ENCODE measurements around the gene RHOH. TPM values are rescaled to one million over a fixed set of nuclear protein-coding genes. Genes with fewer than 3 reads are reported as not detected.
A peak's percentile ranks its signal among the peaks of the same experiment; 100 is the strongest.

The RHOH gene
- total RNA-seq, 1 donor from 2014 or later: not detected

GRCh38 chr4:40176602-40177001 is 20.2 kb upstream of the RHOH start:
- Mint-ChIP-seq H3K4me3 (ENCODE audit: unreplicated experiment) (no peak overlapping the region), H3K4me1 (ENCODE audit: low read depth, unreplicated experiment) (peaks cover 2% of the 10 kb centered on the region), H3K27ac (ENCODE audit: unreplicated experiment) (no peak overlapping the region), H3K27me3 (ENCODE audit: low read depth, unreplicated experiment) (no peaks in the 10 kb centered on the region), H3K9me3 (ENCODE audit: unreplicated experiment) (peaks cover 3% of the 10 kb centered on the region), H3K36me3 (ENCODE audit: low read depth, unreplicated experiment) (no peaks in the 10 kb centered on the region)
- no peak overlapping the region for H3K4me3 ChIP-seq (ENCODE audit: insufficient read depth, low read depth, low read length)
- H3K27ac ChIP-seq (ENCODE audit: low read depth, low read length): no peak overlapping the region
- H2AFZ ChIP-seq (ENCODE audit: low read depth, low read length): peak overlapping the region; percentile 16
- FAIRE-seq (no peak), DNase-seq (ENCODE audit: low read depth) (no peak)
- no peak overlapping the region for H3K9ac ChIP-seq (ENCODE audit: low read length)
- no peak for TF ChIP-seq CTCF (IDR thresholded peaks at IDR 0.05; ENCODE audit: insufficient read depth, low read depth, low read length)
- no peak for TF ChIP-seq EZH2 (IDR thresholded peaks at IDR 0.05; ENCODE audit: insufficient read depth, low read length)
- peak overlapping the region; percentile 53 for H3K4me2 ChIP-seq (ENCODE audit: low read length)
- no peaks in the 10 kb centered on the region for H3K36me3 ChIP-seq (ENCODE audit: insufficient read depth, low read length)
- H3K27me3 ChIP-seq (ENCODE audit: insufficient read depth, low read length): no peaks in the 10 kb centered on the region
- no peaks in the 10 kb centered on the region for H4K20me1 ChIP-seq (ENCODE audit: insufficient read depth, low read length)
- no peaks in the 10 kb centered on the region for H3K79me2 ChIP-seq (ENCODE audit: insufficient read depth, low read length)
- no peaks in the 10 kb centered on the region for H3K9me3 ChIP-seq (ENCODE audit: insufficient read depth, low read depth, low read length)
- peaks cover 3% of the 10 kb centered on the region for H3K4me1 ChIP-seq (ENCODE audit: insufficient read depth, low read length)

- H3K9me3 ChIP-seq (ENCODE audit: insufficient read depth, low read depth, low read length): no peaks in the 10 kb centered on the region
- no peaks in the 10 kb centered on the region for H3K79me2 ChIP-seq (ENCODE audit: insufficient read depth, low read length)
- no peak overlapping the region for H3K9ac ChIP-seq (ENCODE audit: low read length)
- no peaks in the 10 kb centered on the region for H3K27me3 ChIP-seq (ENCODE audit: insufficient read depth, low read length)
- H3K9me3 Mint-ChIP-seq (ENCODE audit: unreplicated experiment): peaks cover 3% of the 10 kb centered on the region
- no peak overlapping the region for H3K4me3 Mint-ChIP-seq (ENCODE audit: unreplicated experiment)
- no peaks in the 10 kb centered on the region for H4K20me1 ChIP-seq (ENCODE audit: insufficient read depth, low read length)
- no peak overlapping the region for H3K27ac ChIP-seq (ENCODE audit: low read depth, low read length)
- peaks cover 2% of the 10 kb centered on the region for H3K4me1 Mint-ChIP-seq (ENCODE audit: low read depth, unreplicated experiment)
- H2AFZ ChIP-seq (ENCODE audit: low read depth, low read length): no peak overlapping the region
- H3K4me2 ChIP-seq (ENCODE audit: low read length): no peak overlapping the region
- H3K36me3 ChIP-seq (ENCODE audit: insufficient read depth, low read length): no peaks in the 10 kb centered on the region
- no peak overlapping the region for H3K27ac Mint-ChIP-seq (ENCODE audit: unreplicated experiment)
- H3K4me1 ChIP-seq (ENCODE audit: insufficient read depth, low read length): peaks cover 3% of the 10 kb centered on the region
- H3K4me3 ChIP-seq (ENCODE audit: insufficient read depth, low read depth, low read length): no peak overlapping the region
- no peaks in the 10 kb centered on the region for H3K27me3 Mint-ChIP-seq (ENCODE audit: low read depth, unreplicated experiment)
- H3K36me3 Mint-ChIP-seq (ENCODE audit: low read depth, unreplicated experiment): no peaks in the 10 kb centered on the region
- FAIRE-seq: no peak
- TF ChIP-seq EZH2 (IDR thresholded peaks at IDR 0.05; ENCODE audit: insufficient read depth, low read length) (no peak), CTCF (IDR thresholded peaks at IDR 0.05; ENCODE audit: insufficient read depth, low read depth, low read length) (no peak)
- DNase-seq (ENCODE audit: low read depth): no peak
These were observed 19.2 kb upstream of the RHOH start for GRCh38 chr4:40177591-40177990.

DNA sequence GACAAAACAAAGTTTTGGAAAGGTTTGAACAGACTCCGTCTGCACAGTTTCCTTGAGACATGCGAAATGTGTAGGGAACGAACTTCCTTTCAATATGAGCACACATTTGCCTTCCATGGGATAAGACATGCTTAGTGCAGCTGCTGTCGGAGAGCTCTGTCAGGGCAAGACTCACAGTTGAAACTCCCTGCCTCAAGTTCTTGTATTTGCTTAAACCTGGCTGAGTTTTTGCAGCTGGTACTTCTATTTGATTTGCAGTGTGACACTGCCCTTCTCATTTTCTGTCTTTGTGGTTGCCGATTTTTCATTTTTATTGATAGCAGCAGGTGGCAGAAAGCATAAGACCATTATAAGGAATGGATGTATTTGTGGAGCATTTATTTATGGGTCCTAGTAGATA is 18.2 kb upstream of the RHOH start:
- Histone ChIP-seq H3K27me3 (ENCODE audit: insufficient read depth, low read length) (no peaks in the 10 kb centered on the region), H2AFZ (ENCODE audit: low read depth, low read length) (no peak overlapping the region), H3K9me3 (ENCODE audit: insufficient read depth, low read depth, low read length) (no peaks in the 10 kb centered on the region), H3K79me2 (ENCODE audit: insufficient read depth, low read length) (no peaks in the 10 kb centered on the region), H4K20me1 (ENCODE audit: insufficient read depth, low read length) (no peaks in the 10 kb centered on the region), H3K4me1 (ENCODE audit: insufficient read depth, low read length) (peaks cover 3% of the 10 kb centered on the region), H3K27ac (ENCODE audit: low read depth, low read length) (no peak overlapping the region), H3K9ac (ENCODE audit: low read length) (no peak overlapping the region), H3K4me2 (ENCODE audit: low read length) (no peak overlapping the region), H3K36me3 (ENCODE audit: insufficient read depth, low read length) (no peaks in the 10 kb centered on the region), H3K4me3 (ENCODE audit: insufficient read depth, low read depth, low read length) (no peak overlapping the region)
- Mint-ChIP-seq H3K4me1 (ENCODE audit: low read depth, unreplicated experiment) (peaks cover 2% of the 10 kb centered on the region), H3K27ac (ENCODE audit: unreplicated experiment) (no peak overlapping the region), H3K9me3 (ENCODE audit: unreplicated experiment) (peaks cover 3% of the 10 kb centered on the region), H3K4me3 (ENCODE audit: unreplicated experiment) (no peak overlapping the region), H3K36me3 (ENCODE audit: low read depth, unreplicated experiment) (no peaks in the 10 kb centered on the region), H3K27me3 (ENCODE audit: low read depth, unreplicated experiment) (no peaks in the 10 kb centered on the region)
- no peak for DNase-seq (ENCODE audit: low read depth)
- no peak for TF ChIP-seq CTCF (IDR thresholded peaks at IDR 0.05; ENCODE audit: insufficient read depth, low read depth, low read length)
- TF ChIP-seq EZH2 (IDR thresholded peaks at IDR 0.05; ENCODE audit: insufficient read depth, low read length): no peak
- FAIRE-seq: no peak

Data from astrocyte (in vitro differentiated cells and primary cell).